Mesothelial cell of epicardium (in vitro differentiated cells): ENCODE measurements around the gene MBNL1. TPM values are rescaled to one million over a fixed set of nuclear protein-coding genes. Genes with fewer than 3 reads are reported as not detected.

ENCODE experiments used
- DNase-seq, 2 experiments: peaks; one replicate each; pipeline ENCODE4 v3.0.0; 2021; ENCODE audit warnings: low spot score in 2 of 2; ENCODE audit not compliant: unreplicated experiment in 2 of 2
- H3K27ac Mint-ChIP-seq: 2 replicates; pipeline ENCODE4 v1.8.0; 2021; ENCODE audit warnings: mixed read lengths
- H3K27me3 Mint-ChIP-seq: 2 replicates; pipeline ENCODE4 v1.8.0; 2021; ENCODE audit warnings: low read depth, mixed read lengths
- H3K36me3 Mint-ChIP-seq: 2 replicates; pipeline ENCODE4 v1.8.0; 2021; ENCODE audit warnings: mixed read lengths
- H3K4me1 Mint-ChIP-seq: 2 replicates; pipeline ENCODE4 v1.8.0; 2021; ENCODE audit warnings: mixed read lengths
- H3K4me3 Mint-ChIP-seq: 2 replicates; pipeline ENCODE4 v1.8.0; 2021; ENCODE audit warnings: mild to moderate bottlenecking, moderate library complexity, mixed read lengths
- H3K9me3 Mint-ChIP-seq: 2 replicates; pipeline ENCODE4 v1.8.0; 2021; ENCODE audit warnings: mixed read lengths
- CTCF ChIP-seq: fragments of 200-600 bp; sonication (generic); IDR thresholded peaks from one replicate; pipeline ENCODE4 v1.5.0; 2021; ENCODE audit warnings: antibody characterized with exemption; ENCODE audit not compliant: unreplicated experiment
- total RNA-seq: library from RNA; stranded (reverse); gene quantifications from 3 replicates; pipeline ENCODE4 v1.2.1, GENCODE V29; 2021

Gene MBNL1
- total RNA-seq, 1 donor from 2014 or later: 74.8 TPM

DNA sequence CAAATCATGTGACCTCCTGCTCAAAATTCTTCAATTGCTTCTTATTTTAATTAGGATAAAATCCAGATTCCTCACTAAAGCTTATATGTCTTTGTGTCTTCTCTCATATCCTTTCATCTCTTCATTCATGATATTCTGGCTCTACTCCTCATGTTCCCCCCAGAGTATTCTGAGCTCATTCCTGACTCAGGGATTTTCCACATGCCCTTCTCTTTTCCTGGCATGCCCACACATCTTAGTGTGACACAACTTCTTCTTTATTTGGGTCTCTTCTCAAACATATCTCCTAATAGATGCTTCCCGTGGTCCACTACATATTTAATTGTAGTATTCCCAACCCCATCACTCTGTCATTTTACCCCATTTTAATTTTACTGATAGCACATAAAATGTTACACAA, 15.2 kb upstream of the MBNL1 start:
- Mint-ChIP-seq H3K4me3 (no peak overlapping the region), H3K27me3 (no peaks in the 10 kb centered on the region), H3K4me1 (peaks cover 5% of the 10 kb centered on the region), H3K36me3 (no peaks in the 10 kb centered on the region), H3K27ac (no peak overlapping the region), H3K9me3 (no peaks in the 10 kb centered on the region)
- no peak for TF ChIP-seq CTCF
- DNase-seq: no peak

DNA sequence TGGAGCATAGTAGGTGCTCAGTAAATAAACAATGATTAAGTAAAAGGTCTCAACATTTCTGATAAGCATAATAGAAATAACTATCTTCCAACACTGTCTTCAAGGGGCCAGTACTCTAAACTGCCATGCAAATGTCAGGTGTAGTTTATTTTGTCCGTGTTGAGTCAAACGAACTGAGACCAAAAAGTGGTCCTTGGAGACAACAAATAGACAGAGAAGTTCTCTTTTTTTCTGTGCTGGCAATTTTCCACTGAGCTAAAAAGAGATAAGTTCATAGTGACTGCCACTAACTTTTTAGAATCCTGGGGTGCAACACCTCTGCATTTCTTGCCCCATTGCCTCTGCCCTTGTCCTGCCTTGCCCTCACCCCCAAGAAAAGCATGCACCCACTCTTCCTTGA, 14.7 kb upstream of the MBNL1 start:
- no peak for DNase-seq
- Mint-ChIP-seq H3K4me1 (peaks cover 10% of the 10 kb centered on the region), H3K27ac (no peak overlapping the region), H3K27me3 (no peaks in the 10 kb centered on the region), H3K9me3 (no peaks in the 10 kb centered on the region), H3K4me3 (no peak overlapping the region), H3K36me3 (no peaks in the 10 kb centered on the region)
- TF ChIP-seq CTCF: no peak

DNA sequence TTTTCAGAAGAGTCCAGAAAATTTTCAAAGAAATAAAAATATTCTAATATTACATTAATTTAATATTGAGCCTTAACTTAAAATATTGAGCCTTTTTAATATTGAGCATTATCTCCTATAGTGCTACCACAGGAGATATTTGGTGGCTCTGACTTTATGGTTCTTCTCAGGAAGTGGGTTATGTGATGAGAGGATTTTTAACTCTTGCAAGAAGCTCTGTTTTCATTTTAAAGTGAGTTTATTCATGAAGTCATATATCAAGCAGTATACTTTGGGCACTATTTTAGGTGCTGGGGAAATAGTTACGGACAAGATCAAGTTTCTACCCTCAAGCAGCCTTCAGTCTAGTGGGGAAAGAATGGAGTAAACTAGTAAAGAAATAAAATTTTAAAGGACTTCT, 13.4 kb upstream of the MBNL1 start:
- Mint-ChIP-seq H3K4me1 (peaks cover 18% of the 10 kb centered on the region), H3K9me3 (no peaks in the 10 kb centered on the region), H3K4me3 (no peak overlapping the region), H3K27me3 (no peaks in the 10 kb centered on the region), H3K36me3 (no peaks in the 10 kb centered on the region), H3K27ac (no peak overlapping the region)
- no peak for TF ChIP-seq CTCF
- DNase-seq: no peak

GRCh38 chr3:152256851-152257562, 11.7 kb upstream of the MBNL1 start:
- TF ChIP-seq CTCF: no peak
- Mint-ChIP-seq H3K27me3 (no peaks in the 10 kb centered on the region), H3K36me3 (no peaks in the 10 kb centered on the region), H3K4me3 (no peak overlapping the region), H3K4me1 (peaks cover 18% of the 10 kb centered on the region), H3K27ac (no peak overlapping the region), H3K9me3 (no peaks in the 10 kb centered on the region)
- DNase-seq: no peak

DNA sequence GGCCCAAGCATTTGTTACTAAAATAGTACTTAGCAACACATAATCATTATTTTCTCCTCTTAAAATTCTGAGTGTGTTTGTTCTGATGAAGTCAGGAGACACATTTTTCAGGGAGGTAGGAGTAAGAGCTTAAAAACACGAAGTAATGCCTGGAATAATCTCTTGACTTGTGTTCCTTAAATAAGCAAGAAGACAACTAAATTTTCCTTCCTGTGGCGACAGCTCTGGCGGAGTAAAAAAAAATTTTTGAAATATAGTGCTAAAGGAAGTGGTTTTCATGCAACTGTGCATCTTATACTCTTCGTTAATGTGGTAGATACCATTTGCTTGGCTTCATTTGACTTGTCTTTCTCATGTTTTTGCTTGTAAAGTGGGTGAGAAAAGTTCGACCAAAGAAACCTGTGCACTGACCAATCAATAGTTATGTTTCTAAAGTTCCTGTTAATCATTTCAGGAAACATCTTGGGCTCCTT, 11.1 kb upstream of the MBNL1 start:
- no peak overlapping the region for H3K4me3 Mint-ChIP-seq
- DNase-seq: no peak
- no peaks in the 10 kb centered on the region for H3K9me3 Mint-ChIP-seq
- TF ChIP-seq CTCF: no peak
- no peak overlapping the region for H3K27ac Mint-ChIP-seq
- no peaks in the 10 kb centered on the region for H3K27me3 Mint-ChIP-seq
- no peaks in the 10 kb centered on the region for H3K36me3 Mint-ChIP-seq
- peaks cover 18% of the 10 kb centered on the region for H3K4me1 Mint-ChIP-seq
